B cell (primary cell): ENCODE measurements around the gene FBP1.

Experiments used
- CTCF ChIP-seq: fragments of 200-600 bp; IDR thresholded peaks from one replicate; pipeline ENCODE4 v1.8.0; 2022; ENCODE audit warnings: antibody characterized with exemption, mild to moderate bottlenecking
- EZH2 ChIP-seq: IDR thresholded peaks from 2 replicates; pipeline ENCODE4 v1.6.1; 2012; ENCODE audit warnings: borderline replicate concordance, low read depth, mild to moderate bottlenecking, moderate library complexity, low read length; ENCODE audit not compliant: insufficient read depth, poor library complexity, severe bottlenecking

DNA sequence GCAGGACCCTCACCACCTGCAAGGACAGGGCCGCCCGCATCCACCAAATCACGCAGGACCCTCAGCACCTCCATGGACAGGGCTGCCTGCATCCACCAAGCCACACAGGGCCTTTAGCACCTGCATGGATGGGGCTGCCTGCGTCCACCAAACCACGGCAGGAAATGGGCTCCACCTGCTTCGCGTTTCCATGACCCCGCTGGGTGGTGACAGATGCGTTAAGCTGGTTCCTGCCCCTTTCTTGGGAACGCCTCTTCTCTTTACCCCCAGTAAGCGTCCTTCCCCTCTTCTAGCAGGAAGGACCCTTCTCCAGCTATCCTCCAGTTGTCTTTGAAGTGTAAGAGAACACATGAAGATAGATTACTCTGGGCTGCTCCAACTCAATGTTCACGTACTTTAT, 13.5 kb downstream of the FBP1 start:
- TF ChIP-seq CTCF (no peak), EZH2 (no peak)
